Left cardiac atrium (tissue), 4 donors: Measurements from ENCODE around the gene GBP4. TPM values are rescaled to one million over a fixed set of nuclear protein-coding genes. Genes with fewer than 3 reads are reported as not detected.

Experiments
- ATAC-seq, 2 donors: fragments of 200-7000 bp; cut with Tn5 transposase; one replicate each; pipeline ENCODE4 v1.9.1; 2020; ENCODE audit warnings: mild to moderate bottlenecking in 2 of 2, moderate library complexity in 2 of 2
- DNase-seq: peaks from one replicate; pipeline ENCODE4 v3.0.0-alpha.2; 2020
- intact Hi-C, 2 donors: fragments of 100-400 bp; cut with DNase I; formaldehyde crosslinking; loops; one replicate each; pipeline versions ENCODE4 v1.14.1 to v1.15.1; 2022 to 2023
- total RNA-seq, 2 donors: library from RNA; stranded (reverse); fragmentation: NEBNext Ultra II Directional; extraction: Animal tissue kit (Norgen Biotek cat#: 25700); gene quantifications; one replicate each; pipeline ENCODE4 v1.2.1, GENCODE V29; 2021
- donor health status: DM: no; HTN: yes; CAD: no.
- donor health status: DM: no; HTN: yes; CAD: no; lungs with severe emphysema.
- donor health status: DM: yes; HTN: yes; CAD: no.
- donor health status: Dilated cardiomyopathy.

GBP4 gene
- total RNA-seq, 2 donors from 2014 or later: 6.2 to 7.1 TPM

GRCh38 chr1:89174491-89174890 is 24.3 kb downstream of the GBP4 start:
- intact Hi-C loops: no loop called here
- DNase-seq (no peak), ATAC-seq (no peak)

- no peak for ATAC-seq
- DNase-seq: no peak
- intact Hi-C loops: no loop called here
These were observed 26.1 kb downstream of the GBP4 start for GRCh38 chr1:89172468-89173143.

- intact Hi-C loops: no loop called here
- ATAC-seq (no peak), DNase-seq (no peak)
These were observed 27.7 kb downstream of the GBP4 start for GRCh38 chr1:89171067-89171438.

GRCh38 chr1:89170170-89171066 is 28.3 kb downstream of the GBP4 start:
- DNase-seq (no peak), ATAC-seq (no peak)
- intact Hi-C loops: no loop called here

GRCh38 chr1:89169166-89169565 is 29.6 kb downstream of the GBP4 start:
- intact Hi-C loops: no loop called here
- ATAC-seq (no peak), DNase-seq (no peak)

- ATAC-seq (no peak), DNase-seq (no peak)
- intact Hi-C loops: no loop called here
These were observed 31.0 kb downstream of the GBP4 start for GRCh38 chr1:89167590-89168230.

GRCh38 chr1:89166705-89167104 is 32.0 kb downstream of the GBP4 start:
- ATAC-seq (no peak), DNase-seq (no peak)
- intact Hi-C loops: no loop called here

GRCh38 chr1:89165811-89166210 is 32.9 kb downstream of the GBP4 start:
- ATAC-seq (no peak), DNase-seq (no peak)
- intact Hi-C loops: no loop called here

GRCh38 chr1:89151047-89151446 is 47.7 kb downstream of the GBP4 start:
- ATAC-seq: no peak
- DNase-seq: no peak
- intact Hi-C loops: no loop called here

GRCh38 chr1:89149976-89150375 is 48.8 kb downstream of the GBP4 start:
- ATAC-seq (no peak), DNase-seq (no peak)
- intact Hi-C loops: no loop called here

GRCh38 chr1:89149229-89149628 is 49.5 kb downstream of the GBP4 start:
- DNase-seq: peak; percentile 19
- ATAC-seq: peak in 1 of 2 donors; percentile 77
- intact Hi-C loops: no loop called here

GRCh38 chr1:89147678-89148658 is 50.8 kb downstream of the GBP4 start:
- no peak for ATAC-seq
- intact Hi-C loops: no loop called here
- DNase-seq: no peak

- DNase-seq (no peak), ATAC-seq (no peak)
- intact Hi-C loops: no loop called here
These were observed 52.0 kb downstream of the GBP4 start for GRCh38 chr1:89146721-89147120.

- DNase-seq (no peak), ATAC-seq (no peak)
- intact Hi-C loops: no loop called here
These were observed 55.3 kb downstream of the GBP4 start for GRCh38 chr1:89143484-89143883.

GRCh38 chr1:89142160-89142559 is 56.6 kb downstream of the GBP4 start:
- ATAC-seq (no peak), DNase-seq (no peak)
- intact Hi-C loops: no loop called here

GRCh38 chr1:89133747-89134146 is 65.0 kb downstream of the GBP4 start:
- no peak for ATAC-seq
- DNase-seq: no peak
- intact Hi-C loops: no loop called here
